ENCODE measurements around the gene TGFBR2.
A peak's percentile ranks its signal among the peaks of the same experiment; 100 is the strongest.

TGFBR2 gene

DNA sequence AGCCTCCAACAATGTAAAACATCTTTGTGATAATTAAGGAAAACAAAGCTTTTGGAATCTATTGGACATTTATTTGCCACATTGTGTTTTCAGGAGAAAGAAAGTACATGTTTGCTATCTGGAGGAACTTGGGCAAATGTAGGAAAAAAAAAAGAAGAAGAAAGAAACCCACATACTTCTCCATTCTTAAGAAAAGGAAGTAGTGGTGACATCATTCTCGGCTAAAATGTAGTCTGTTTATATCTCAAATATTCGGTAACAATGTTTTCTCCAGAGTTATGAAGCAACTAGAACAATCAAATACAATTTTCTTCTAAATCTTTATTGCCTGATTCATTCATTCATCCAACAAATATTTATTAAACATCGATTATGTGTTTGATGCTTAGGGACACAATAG lies 2.3 kb upstream of the TGFBR2 start:
- no peak for DNase-seq

DNA sequence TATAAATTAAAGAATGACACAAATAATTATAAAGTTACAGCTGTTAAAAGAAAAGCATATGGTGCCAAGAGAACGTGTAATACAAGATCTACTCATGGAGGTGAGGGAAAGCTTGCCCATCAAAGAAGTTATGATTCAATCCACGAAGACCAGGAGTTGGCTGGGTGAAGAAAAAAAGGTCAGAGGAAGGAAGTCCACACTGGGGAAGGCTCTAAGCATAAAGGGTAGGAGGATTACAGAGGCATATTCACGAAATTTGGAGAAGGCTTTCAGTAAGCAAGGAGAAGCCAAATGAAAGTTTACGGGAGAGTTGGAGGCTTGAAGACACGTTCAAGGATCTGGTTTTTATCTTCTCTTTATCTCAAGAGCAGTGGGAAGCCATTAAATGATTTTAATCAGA lies 1.8 kb upstream of the TGFBR2 start:
- no peak for DNase-seq

DNA sequence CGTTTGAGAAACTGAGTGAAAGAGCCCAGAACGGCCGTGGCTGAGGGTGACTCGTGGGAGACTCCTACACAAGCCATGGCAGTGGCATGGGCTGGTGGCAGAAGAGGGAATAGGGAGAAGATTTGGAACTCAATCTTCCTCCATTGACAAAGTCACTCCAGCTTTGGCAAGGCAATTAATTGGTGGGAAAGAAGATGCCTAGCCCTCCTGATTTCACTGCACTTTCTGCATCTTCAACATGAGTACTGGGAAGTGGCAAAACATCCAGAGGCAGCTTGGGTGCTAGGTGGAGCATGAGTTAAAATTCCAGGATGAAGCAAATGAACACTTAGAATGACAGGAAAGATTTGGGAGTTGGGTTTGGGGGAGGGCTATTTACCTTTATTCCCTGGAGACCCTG lies 1.4 kb upstream of the TGFBR2 start:
- DNase-seq: no peak

DNA sequence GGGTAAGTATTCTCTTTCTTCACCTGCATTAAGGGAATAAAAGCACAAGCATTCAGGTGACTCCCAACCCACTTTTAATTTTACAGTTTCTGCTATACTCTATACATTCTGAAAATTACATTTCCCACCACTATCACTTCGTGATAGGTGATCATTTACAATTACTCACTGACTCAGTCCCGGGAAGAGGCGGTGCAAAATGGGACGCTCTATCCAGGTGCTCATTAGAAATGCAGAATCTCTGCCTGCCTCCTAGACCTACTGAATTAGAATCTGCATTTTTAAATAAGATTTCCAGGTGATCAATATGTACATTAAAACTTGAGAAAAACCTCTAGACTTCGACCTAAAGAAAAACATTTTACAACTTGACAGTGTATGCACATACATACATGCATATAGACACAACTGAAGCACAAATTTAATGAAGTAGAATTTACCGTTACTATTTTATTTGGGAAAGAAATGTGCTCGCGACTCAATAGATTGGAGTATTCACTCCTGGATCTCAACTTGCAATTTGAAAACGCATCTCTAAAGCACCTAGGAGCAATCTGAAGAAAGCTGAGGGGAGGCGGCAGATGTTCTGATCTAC lies 598 bp upstream of the TGFBR2 start:
- DNase-seq: no peak

DNA sequence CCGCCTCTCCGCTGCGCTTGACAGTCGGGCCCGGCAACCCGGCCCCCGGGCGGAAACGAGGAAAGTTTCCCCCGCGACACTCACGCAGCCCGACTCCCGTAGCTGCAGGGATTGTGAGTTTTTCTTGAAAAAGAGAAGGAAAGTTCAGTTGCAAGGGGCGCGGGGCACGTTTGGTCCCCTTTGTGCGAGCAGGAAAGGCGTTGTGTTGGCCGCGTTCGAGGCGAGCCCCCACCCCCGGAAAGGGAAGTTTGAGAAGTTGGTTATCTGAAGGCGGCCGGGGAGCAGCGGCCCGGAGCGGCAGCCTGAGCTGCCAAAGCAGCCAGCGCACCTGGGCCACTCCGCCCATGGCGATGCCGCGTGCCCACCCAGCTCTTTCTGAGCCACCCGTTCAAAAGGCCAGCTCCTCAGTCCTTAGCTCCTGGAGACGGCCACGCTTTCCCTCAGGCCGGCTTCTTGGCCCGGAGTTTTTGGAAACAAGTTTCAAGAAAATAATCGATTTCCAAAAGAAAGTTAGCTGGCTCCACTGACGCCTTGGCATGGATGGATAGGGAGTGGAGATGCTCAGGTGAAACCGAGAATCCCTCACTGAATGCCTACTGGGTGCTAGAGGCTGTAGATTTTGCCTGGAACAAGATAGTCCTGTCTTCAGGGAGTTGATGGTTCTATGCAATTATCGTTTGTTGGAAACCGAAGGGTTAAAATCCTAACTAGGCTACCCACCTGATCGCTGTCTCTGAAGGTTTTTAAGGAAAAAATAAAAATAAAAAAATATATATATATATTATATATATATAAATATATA lies 832 bp downstream of the TGFBR2 start:
- peak; percentile 75 for DNase-seq

DNA sequence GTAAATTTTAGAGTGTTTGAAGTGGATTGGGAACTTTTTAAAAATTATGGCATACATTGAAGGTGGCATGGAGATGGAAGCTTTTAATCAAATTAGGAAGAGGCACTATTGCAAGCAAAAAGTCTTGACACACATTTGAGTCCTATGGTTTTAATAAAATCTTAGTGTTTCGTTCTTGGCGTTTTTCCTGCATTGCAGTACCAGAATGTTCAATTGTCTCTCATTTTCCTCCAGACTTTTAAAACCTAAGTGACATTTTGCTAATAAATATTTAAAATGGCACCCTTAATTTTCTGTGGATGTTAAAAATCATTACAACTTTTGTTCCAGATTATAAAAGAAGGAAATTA lies 2.2 kb downstream of the TGFBR2 start:
- DNase-seq: no peak

DNA sequence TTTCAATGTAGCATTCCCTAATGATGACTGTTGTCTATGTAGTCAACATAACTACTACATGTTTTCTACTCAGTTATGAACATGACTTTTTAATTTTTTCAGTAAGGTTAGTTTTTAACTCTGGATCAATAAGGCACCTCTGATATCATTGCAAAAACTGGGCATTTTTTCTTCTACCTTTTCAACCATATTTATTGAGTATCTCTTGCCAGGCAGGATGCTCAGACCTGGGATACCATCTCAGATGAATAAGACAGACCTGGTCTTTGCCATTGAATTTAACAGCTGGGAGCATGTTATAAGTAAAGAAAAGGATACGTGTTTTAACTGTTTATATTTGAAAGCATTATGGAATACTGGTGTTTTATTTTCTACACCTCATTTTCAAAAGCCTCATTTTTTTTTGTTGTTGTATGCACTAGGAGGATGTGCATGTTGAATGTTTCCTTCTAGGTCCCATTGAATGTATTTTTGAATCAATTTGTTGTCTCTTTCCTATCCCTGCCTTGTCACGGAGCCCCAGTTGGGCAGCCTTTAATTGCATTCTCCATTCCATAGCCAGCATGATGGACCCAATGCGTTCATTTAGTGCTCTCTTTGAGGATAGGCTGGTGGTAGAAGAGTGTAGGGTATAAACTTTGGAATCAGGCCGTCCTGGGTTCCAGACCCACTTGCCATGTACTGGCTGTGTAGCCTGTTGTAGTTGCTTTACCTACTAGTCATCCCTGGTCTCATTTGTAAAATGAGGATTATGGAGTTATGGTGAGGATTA lies 3.7 kb downstream of the TGFBR2 start:
- DNase-seq: no peak

DNA sequence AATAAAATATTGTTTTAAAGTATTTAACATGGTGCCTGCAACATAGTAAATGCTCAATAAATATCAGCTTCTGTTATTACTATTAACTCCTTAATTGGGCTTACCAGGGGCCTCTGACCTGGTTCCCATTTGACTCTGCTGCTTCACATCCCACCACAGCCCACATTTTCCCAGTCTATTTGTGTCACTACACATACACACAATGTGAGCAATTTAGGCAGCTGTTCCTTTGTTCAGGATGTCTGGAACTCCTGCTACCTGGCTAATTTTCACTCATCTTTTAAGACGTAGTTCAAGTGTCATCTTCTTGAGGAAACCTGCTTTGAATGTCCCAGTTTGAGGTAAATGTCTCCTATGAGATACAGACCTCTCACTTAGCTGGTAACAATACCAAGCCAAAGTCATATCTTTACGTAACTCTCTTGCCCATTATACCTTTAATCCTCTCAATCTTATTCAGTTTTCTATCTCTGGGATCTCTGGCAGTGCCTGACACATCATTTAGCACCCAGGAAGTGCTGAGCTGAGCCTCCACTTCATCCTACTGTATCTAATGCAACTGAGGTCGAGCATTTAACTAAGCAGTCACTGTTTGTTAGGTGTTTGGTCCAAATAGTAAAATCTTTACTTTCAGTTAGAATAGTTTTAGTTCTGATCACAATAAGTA lies 4.4 kb downstream of the TGFBR2 start:
- DNase-seq: no peak

DNA sequence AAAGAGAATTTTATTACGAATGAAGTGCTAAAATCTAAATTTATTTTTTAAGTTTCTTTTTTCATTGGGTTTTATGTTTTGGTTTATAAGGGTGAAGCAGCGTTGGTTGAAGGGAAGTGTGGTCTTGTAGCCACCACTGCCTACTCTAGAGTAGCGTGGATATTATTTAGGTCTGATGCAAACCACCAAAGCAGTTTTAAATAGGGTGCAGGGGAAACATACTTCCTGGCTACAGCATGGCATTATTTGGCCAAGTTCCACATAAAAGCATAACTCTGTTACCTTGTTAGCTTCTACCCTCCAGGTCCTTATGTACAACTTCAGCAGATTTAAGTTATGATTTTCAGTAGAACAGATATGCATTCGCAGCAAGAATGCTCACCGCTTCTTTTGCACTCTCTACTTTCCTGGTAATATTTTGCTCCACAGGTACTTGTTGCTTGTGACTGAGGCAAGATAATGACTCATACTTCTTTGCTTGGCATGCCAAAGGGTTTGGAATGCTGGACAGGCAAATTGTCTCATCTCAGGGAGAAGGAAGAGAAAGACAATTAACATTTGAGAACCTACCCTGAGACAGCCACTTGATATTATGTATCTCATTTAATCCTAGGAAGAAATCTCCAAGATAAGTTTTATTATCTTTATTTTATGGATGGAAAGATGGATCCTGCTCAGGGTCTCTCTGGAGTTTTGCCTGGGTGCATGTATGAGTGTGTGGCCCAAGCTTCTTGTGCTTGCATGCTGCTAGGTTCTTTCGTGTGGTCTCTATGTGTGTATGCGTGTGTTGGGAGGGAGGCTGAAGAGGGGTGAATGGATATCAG lies 5.4 kb downstream of the TGFBR2 start:
- DNase-seq: no peak

DNA sequence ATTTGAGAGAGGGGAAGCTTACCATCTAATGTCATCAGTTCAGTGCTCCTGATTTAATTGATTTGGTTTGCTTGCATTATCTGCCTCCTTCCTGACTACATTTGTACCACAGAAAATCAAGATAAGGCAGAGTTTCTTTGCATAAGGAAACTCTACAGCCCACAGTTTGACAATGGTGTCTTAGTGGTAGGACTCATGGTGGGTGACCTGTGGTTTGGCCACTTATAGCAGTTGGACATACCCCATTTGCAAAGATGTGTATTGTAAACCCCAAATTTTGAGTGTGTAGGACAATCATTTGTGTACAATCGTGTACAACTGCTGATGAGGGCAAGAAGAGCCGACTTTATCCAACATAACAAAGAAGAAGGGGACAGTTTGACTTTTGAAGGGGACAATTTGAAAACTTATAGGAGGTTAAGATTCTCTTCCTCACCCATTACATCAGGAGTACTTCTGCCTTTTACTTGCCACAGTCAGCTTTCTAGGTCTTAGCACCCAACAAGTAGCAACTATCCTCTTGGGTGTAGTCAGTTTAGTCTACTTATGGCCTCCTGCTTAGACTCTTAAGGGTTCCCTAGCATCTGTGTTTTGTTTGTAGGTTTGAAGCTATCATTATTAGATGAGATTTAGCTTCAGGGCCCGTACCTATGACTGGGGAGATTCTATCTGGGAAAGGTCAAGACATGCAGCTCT lies 6.2 kb downstream of the TGFBR2 start:
- no peak for DNase-seq

DNA sequence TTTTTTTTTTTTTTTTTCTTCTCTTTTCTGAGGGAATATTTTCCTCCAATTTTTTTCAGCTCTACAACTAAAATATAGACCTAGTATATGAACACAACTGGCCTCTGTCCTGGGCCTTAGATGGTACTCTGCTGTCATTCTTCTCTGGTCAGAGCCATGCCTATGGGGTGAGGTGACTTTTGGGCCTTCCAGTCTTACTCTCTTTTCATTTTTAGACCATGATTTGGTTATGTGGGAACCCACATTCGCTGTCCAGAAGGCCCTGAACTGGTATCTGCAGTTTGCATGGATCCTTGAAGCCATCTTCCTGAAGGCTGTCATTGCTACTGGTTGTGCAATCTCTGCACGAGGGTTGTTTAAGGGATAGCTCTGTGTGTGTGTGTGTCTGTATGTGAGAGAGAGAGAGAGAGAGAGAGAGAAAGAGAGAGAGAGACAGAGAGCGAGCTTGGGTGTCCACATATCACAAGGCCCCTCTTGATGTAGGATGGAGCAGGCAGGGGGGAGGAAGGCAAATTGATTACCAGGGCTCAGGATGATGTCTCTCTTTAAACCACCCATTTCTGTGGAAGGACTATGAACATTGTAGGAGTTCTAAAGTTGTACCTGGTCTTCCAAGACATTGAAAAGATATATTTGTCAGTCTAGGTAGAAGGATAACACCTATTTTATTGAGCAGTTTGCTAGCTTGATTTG lies 6.9 kb downstream of the TGFBR2 start:
- DNase-seq: no peak

DNA sequence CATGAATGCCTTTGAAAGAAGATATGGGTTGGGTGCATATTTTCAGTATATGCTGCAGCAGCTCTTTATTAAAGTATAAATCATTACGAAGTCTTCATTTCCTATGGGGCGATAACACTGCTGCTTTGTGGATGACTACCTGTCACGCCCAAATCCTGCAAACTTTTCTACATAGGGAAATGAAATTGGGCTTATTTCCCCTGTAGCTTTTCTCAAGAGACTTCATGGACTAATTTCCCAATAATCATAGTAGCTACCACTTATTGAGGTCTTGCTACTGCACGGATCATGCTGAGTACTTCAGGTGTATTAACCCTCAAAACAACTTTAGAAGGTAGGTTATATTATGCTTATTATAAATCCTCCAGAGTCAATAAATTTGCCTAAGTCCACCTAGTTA lies 8.0 kb downstream of the TGFBR2 start:
- DNase-seq: no peak

DNA sequence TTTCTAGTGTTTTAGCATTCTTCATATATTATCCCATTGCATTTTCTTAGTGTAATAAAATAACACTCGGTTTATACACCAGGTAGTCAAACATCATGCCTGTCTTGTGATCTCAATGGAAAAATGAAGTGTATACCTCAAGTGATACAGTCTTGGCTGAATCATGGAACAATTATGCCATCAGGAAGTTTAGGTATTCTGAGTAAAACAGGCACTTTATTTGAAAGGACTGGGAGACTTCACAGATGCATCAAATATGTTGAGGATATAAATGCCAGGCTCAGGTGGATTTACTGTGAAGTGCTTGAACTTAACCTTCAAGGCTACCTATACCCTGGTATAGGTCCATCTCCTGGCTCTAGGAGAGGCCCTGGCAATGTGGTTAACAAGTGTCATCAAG lies 8.5 kb downstream of the TGFBR2 start:
- no peak for DNase-seq

DNA sequence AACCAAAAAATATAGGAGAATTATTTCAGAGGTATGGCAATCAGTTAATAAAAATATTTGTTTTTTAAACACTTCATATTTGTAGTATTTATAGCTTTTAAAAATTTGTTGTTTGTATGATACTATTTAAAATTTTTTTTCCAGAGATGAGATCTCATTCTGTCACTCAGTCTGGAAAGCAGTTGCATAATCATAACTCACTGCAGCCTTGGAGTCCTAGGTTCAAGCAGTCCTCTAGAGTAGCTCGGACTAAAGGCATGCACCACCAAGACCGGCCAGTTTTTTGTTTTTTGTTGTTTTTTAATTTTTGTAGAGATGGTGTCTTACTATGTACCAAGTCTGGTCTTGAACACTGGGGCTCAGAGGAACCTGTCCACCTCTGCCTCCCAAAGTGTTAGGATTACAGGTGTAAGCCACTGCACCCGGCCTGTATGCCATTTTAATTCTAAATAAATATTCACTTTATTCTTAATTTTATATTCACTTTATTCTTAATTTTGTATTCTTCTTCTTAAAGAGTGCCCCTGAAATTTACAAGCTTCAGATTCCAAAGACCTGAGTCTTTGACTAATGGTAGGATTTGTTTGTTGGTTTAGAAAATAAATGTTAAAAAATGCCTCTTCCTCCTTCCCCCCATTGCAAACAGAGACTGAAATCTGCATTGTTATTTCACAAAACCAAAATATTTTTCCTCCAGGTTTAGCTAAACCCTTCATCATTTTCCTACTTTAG lies 9.4 kb downstream of the TGFBR2 start:
- DNase-seq: no peak

DNA sequence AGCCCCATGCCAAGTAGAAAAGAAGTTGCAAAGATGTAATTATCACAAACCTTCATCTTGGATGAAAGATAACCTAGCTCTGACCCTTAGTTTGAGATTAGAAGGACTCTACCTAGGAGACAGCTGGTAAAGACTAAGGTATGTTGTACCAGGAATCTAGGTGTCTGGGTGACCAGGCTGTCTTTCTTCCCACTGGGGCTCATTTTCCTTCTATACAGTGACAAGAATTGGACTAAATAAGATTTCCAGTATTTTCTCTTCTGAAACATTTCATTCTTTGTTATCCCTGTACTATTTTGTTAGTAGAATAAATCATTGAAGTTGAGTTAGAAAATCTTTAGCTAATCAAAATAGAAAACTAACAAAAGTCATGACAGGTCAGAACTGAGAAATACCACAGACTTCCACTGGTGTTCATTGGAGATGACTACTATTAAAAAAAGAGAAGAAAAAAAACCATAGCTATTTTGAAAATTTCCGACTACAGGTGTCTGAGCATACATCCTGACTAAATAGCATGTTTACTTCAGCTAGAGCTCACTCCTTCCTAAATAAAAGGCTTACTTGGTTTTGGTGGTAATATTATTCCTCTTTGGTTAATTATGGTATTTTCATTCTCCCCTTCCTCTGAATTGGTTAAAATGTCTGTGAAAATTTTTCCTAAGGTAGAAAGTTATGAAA lies 10.1 kb downstream of the TGFBR2 start:
- DNase-seq: no peak

DNA sequence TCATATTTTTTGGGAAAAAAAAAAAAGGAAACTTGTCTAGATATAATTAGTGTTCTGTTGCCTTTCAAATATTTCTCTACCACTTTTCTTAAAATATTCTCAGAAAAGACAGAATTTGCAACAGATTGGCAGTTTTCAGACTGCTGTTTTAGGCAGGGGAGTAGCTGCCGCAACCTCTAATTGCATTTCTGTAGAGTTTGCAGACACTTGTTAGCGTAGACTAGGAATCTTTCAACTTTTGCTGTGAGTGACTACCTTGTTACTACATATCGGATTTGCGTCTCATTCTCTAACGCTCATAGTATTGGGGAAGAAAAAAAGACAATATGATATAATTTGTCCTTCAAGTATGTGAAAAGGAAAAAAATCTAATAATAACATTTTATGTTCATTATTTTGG lies 10.7 kb downstream of the TGFBR2 start:
- no peak for DNase-seq

DNA sequence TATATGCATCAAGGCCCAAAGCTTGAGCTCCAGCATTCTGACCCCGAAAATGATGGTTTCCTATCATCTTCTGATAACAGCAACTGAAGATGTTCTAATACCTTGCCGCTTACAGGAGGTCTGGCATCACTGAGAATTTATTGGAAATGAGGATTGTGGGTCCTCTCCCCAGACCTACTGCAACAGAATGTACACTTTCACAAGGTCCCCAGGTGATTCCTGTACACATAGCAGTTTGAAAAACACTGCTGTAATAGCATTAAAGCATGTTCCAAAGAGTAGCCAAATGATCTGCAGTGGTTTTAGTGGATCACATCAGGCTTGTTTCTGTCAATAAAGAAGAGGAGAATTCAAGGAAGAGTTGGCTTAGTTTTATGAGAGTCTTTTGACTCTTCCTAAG lies 11.3 kb downstream of the TGFBR2 start:
- no peak for DNase-seq

DNA sequence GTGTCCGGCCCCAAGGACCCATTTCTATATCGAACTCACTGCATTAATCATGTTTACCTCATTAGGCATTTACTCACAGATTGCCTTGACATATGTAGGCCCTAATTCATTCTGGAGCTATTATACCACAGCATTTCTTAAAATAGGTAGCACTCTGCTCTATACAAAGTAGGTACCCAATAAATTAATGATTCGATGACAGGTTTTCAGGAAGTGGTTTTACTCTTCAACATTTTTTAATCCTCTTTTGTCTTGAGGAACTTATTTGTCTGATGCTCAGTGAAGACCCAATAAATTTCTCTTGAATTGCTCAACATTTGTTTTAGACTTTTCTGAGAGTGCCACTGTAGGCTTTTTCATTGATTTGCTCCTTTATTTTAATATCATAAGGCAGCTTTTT lies 12.1 kb downstream of the TGFBR2 start:
- no peak for DNase-seq

DNA sequence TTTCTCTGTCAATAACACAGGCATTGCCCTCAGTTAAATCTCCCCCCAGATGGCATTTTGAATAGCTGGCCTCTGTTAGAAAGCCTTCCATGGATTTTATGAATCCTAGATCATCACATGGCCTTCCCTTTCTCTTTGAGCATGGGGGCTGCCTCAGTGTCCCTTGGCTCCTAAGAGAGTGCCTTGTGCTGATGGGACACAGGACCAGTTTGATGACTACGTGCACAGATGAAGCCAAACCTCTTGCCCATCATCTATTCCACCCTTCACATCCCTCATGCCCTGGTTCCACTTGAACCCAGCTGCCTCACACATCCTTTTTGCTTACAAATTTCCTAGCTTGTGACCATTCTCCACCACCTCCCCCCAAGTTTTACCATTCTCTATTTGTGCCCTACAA lies 12.9 kb downstream of the TGFBR2 start:
- DNase-seq: no peak

Data from CD4-positive, alpha-beta T cell treated with Interferon gamma for 1 hour (primary cell).